GM23338 (cell line): Measurements from ENCODE around the gene RSBN1L. TPM values are rescaled to one million over a fixed set of nuclear protein-coding genes. Genes with fewer than 3 reads are reported as not detected.

ENCODE experiments used
- ATAC-seq: fragments of 200-7000 bp; cut with Tn5 transposase; 3 replicates; pipeline ENCODE4 v1.9.1; 2020
- DNase-seq: peaks from one replicate; pipeline ENCODE4 v3.0.0-alpha.2; 2015; ENCODE audit warnings: low spot score
- H2AFZ ChIP-seq: fragments of 200-600 bp; sonication (generic); 2 replicates; pipeline ENCODE4 v1.8.0; 2016; ENCODE audit warnings: antibody characterized with exemption, mild to moderate bottlenecking, moderate library complexity
- H3F3A ChIP-seq: fragments of 200-600 bp; sonication (generic); replicated peaks from 2 replicates; pipeline ENCODE4 v1.8.0; 2017; ENCODE audit warnings: antibody characterized with exemption, mixed run types, low read depth
- H3K27ac ChIP-seq: fragments of 200-600 bp; sonication (generic); 2 replicates; pipeline ENCODE4 v1.6.1; 2016; ENCODE audit warnings: low read depth
- H3K27me3 ChIP-seq: fragments of 200-600 bp; sonication (generic); 2 replicates; pipeline ENCODE4 v1.8.0; 2016; ENCODE audit warnings: mild to moderate bottlenecking, mixed run types, moderate library complexity; ENCODE audit not compliant: insufficient read depth
- H3K36me3 ChIP-seq: fragments of 200-600 bp; sonication (generic); 2 replicates; pipeline ENCODE4 v1.8.0; 2016; ENCODE audit warnings: mild to moderate bottlenecking; ENCODE audit not compliant: insufficient read depth
- H3K4me1 ChIP-seq: fragments of 200-600 bp; sonication (generic); 2 replicates; pipeline ENCODE4 v1.8.0; 2016; ENCODE audit warnings: mild to moderate bottlenecking, moderate library complexity; ENCODE audit not compliant: insufficient read depth
- H3K4me2 ChIP-seq: fragments of 200-600 bp; sonication (generic); 2 replicates; pipeline ENCODE4 v1.7.1; 2017; ENCODE audit warnings: mixed run types
- H3K4me3 ChIP-seq: fragments of 200-600 bp; sonication (generic); 2 replicates; pipeline ENCODE4 v1.6.1; 2016; ENCODE audit warnings: mixed run types
- H3K79me2 ChIP-seq: fragments of 200-600 bp; sonication (generic); replicated peaks from 2 replicates; pipeline ENCODE4 v1.8.0; 2017; ENCODE audit warnings: mild to moderate bottlenecking; ENCODE audit not compliant: insufficient read depth
- H3K9me2 ChIP-seq: fragments of 200-600 bp; sonication (generic); 2 replicates; pipeline ENCODE4 v1.8.0; 2017; ENCODE audit not compliant: insufficient read depth
- H4K20me1 ChIP-seq: fragments of 200-600 bp; sonication (generic); replicated peaks from 2 replicates; pipeline ENCODE4 v1.8.0; 2017; ENCODE audit warnings: mild to moderate bottlenecking; ENCODE audit not compliant: insufficient read depth
- H3K27ac Mint-ChIP-seq: 2 replicates; pipeline ENCODE4 v1.8.0; 2020; ENCODE audit warnings: inconsistent platforms, mild to moderate bottlenecking, moderate library complexity, mixed read lengths
- H3K27me3 Mint-ChIP-seq: 3 replicates; pipeline ENCODE4 v1.8.0; 2022; ENCODE audit warnings: low read depth, mild to moderate bottlenecking, moderate library complexity, mixed read lengths, inconsistent platforms; ENCODE audit not compliant: insufficient read depth, poor library complexity
- H3K36me3 Mint-ChIP-seq: 3 replicates; pipeline ENCODE4 v1.8.0; 2021; ENCODE audit warnings: low read depth, mild to moderate bottlenecking, inconsistent platforms, moderate library complexity, mixed read lengths
- H3K4me1 Mint-ChIP-seq: 3 replicates; pipeline ENCODE4 v1.8.0; 2020; ENCODE audit warnings: mild to moderate bottlenecking, inconsistent platforms, mixed read lengths
- H3K4me3 Mint-ChIP-seq: 3 replicates; pipeline ENCODE4 v1.8.0; 2021; ENCODE audit warnings: moderate library complexity, mild to moderate bottlenecking, inconsistent platforms, mixed read lengths
- H3K9me3 Mint-ChIP-seq: 3 replicates; pipeline ENCODE4 v1.8.0; 2020; ENCODE audit warnings: moderate library complexity, mild to moderate bottlenecking, inconsistent platforms, mixed read lengths
- CREB1 ChIP-seq: fragments of 250-450 bp; sonication (Bioruptor Pico); IDR thresholded peaks from 2 replicates; pipeline ENCODE4 v1.5.0; 2020; ENCODE audit warnings: low read depth, mild to moderate bottlenecking, moderate library complexity
- EZH2 ChIP-seq: fragments of 200-600 bp; sonication (generic); IDR thresholded peaks from one replicate; pipeline ENCODE4 v1.8.0; 2017; ENCODE audit warnings: antibody characterized with exemption, mild to moderate bottlenecking, low read depth; ENCODE audit not compliant: unreplicated experiment
- EZH2phosphoT487 ChIP-seq: fragments of 200-600 bp; sonication (generic); IDR thresholded peaks from one replicate; pipeline ENCODE4 v1.8.1; 2018; ENCODE audit warnings: antibody characterized with exemption; ENCODE audit not compliant: unreplicated experiment
- JUNB ChIP-seq: IDR thresholded peaks from one replicate; pipeline ENCODE4 v1.6.1; 2016; ENCODE audit warnings: antibody characterized with exemption; ENCODE audit not compliant: unreplicated experiment
- NANOG ChIP-seq: IDR thresholded peaks from 2 replicates; pipeline ENCODE4 v1.6.1; 2016; ENCODE audit warnings: antibody characterized with exemption, borderline replicate concordance
- POLR2AphosphoS5 ChIP-seq: IDR thresholded peaks from 2 replicates; pipeline ENCODE4 v1.6.1; 2016; ENCODE audit warnings: antibody characterized with exemption, low read depth
- ZNF114 ChIP-seq: fragments of 250-450 bp; sonication (Bioruptor Pico); IDR thresholded peaks from 2 replicates; pipeline ENCODE4 v1.5.0; 2020; ENCODE audit warnings: mild to moderate bottlenecking, moderate library complexity
- ZNF331 ChIP-seq: fragments of 250-450 bp; sonication (Bioruptor Pico); IDR thresholded peaks from 2 replicates; pipeline ENCODE4 v1.5.0; 2020; ENCODE audit warnings: low read depth, mild to moderate bottlenecking, moderate library complexity
- polyA plus RNA-seq: library from polyadenylated mRNA; unstranded; fragments of >200 nt; fragmentation: Nextera tagmentation; extraction: Ambion mirVana; gene quantifications from 2 replicates; pipeline ENCODE4 v1.2.1, GENCODE V29; 2016
- total RNA-seq: library from RNA; depleted of rRNA; stranded (reverse); fragments of >200 nt; shearing (Covaris generic); gene quantifications from 2 replicates; pipeline ENCODE4 v1.2.3, GENCODE V29; 2014
- TF ChIP-seq, protein P1 (sequence below): IDR thresholded peaks from one replicate; pipeline ENCODE4 v1.6.1; 2018; ENCODE audit warnings: antibody characterized with exemption; ENCODE audit not compliant: unreplicated experiment
- TF ChIP-seq, protein P2 (sequence below): fragments of 250-450 bp; sonication (Bioruptor Pico); IDR thresholded peaks from 2 replicates; pipeline ENCODE4 v1.5.0; 2020; ENCODE audit warnings: mild to moderate bottlenecking, moderate library complexity
- TF ChIP-seq, protein P3 (sequence below), 2 experiments: fragments of 200-600 bp in 1 of 2; sonication (generic) in 1 of 2; conservative IDR thresholded peaks; 2 replicates each; pipeline versions ENCODE4 v1.5.1 to v1.6.1; 2016 to 2017; ENCODE audit warnings: antibody characterized with exemption in 2 of 2, low read depth in 2 of 2, mild to moderate bottlenecking in 2 of 2, moderate library complexity in 1 of 2

Gene RSBN1L
- total and polyA plus RNA-seq, 2 experiments from 2014 or later: 9.7 to 19.7 TPM

DNA sequence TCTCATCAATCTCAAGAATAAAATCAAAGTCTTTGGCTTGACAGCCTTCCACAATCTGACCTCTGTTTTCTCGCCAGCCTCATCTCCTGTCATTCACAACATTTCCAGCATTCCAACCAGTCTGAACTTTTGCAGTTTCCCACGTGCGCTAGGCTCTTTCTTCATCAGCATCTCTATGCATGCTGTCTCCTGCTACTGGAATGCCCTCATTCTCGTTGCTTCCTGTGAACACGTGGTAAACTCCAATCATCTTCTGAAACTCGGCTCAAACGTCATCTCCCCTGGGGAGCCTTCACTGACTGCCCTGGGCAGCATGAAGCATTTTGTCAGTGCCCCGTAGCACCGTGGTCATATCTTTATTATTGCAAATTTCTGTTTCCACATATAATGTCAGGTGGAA is 12.2 kb upstream of the RSBN1L start:
- Histone ChIP-seq H2AFZ (no peak overlapping the region), H3K27ac (peak overlapping the region; percentile 64), H3K79me2 (peaks cover 32% of the 10 kb centered on the region), H4K20me1 (0 out of 2 replicates have a peak, but pooled peaks cover 3% of the 10 kb centered on the region), H3K4me2 (peak overlapping the region; percentile 40; the same call in 1 of the 2 replicates), H3K4me1 (peaks cover 17% of the 10 kb centered on the region), H3K9me2 (no peaks in the 10 kb centered on the region), H3K36me3 (no peaks in the 10 kb centered on the region), H3K4me3 (no peak overlapping the region), H3K27me3 (no peaks in the 10 kb centered on the region), H3F3A (no peaks in the 10 kb centered on the region)
- Mint-ChIP-seq H3K27me3 (no peaks in the 10 kb centered on the region), H3K4me3 (no peak overlapping the region; the same call in 2 of the 3 replicates), H3K36me3 (peaks cover 26% of the 10 kb centered on the region), H3K4me1 (peaks cover 33% of the 10 kb centered on the region), H3K27ac (peak overlapping the region; percentile 21), H3K9me3 (no peaks in the 10 kb centered on the region)
- peak; percentile 70 for TF ChIP-seq CREB1
- no peak for TF ChIP-seq POLR2AphosphoS5
- DNase-seq (peak; percentile 87), ATAC-seq (peak; percentile 78)

DNA sequence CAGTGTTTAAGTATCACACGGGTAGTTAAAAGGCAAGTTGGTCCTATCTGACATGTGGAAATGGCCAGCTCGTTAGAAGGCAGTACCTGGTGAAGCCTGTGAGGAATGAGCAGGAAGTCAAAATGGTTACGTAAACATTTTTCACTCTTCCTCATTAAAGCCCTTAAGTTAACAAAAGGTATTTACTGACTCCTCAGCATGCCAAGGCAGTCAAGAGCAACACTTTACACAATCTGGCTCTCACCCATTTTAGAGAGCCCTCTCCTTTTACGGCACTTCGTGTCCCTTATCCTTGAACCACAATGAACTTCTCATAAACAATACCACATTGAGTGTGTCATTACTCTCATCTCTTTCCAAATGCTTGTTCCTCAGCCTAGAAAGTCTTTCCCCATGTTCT is 11.0 kb upstream of the RSBN1L start:
- peak; percentile 40 for ATAC-seq
- no peak overlapping the region; the same call in 2 of the 3 replicates for H3K4me3 Mint-ChIP-seq
- TF ChIP-seq JUNB (no peak), ZNF114 (no peak), POLR2AphosphoS5 (no peak), NANOG (no peak), EZH2 (no peak), ZNF331 (CRISPR knock-in tag) (no peak), CREB1 (no peak), EZH2phosphoT487 (no peak)
- TF ChIP-seq, protein P1, sequence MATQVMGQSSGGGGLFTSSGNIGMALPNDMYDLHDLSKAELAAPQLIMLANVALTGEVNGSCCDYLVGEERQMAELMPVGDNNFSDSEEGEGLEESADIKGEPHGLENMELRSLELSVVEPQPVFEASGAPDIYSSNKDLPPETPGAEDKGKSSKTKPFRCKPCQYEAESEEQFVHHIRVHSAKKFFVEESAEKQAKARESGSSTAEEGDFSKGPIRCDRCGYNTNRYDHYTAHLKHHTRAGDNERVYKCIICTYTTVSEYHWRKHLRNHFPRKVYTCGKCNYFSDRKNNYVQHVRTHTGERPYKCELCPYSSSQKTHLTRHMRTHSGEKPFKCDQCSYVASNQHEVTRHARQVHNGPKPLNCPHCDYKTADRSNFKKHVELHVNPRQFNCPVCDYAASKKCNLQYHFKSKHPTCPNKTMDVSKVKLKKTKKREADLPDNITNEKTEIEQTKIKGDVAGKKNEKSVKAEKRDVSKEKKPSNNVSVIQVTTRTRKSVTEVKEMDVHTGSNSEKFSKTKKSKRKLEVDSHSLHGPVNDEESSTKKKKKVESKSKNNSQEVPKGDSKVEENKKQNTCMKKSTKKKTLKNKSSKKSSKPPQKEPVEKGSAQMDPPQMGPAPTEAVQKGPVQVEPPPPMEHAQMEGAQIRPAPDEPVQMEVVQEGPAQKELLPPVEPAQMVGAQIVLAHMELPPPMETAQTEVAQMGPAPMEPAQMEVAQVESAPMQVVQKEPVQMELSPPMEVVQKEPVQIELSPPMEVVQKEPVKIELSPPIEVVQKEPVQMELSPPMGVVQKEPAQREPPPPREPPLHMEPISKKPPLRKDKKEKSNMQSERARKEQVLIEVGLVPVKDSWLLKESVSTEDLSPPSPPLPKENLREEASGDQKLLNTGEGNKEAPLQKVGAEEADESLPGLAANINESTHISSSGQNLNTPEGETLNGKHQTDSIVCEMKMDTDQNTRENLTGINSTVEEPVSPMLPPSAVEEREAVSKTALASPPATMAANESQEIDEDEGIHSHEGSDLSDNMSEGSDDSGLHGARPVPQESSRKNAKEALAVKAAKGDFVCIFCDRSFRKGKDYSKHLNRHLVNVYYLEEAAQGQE: no peak
- TF ChIP-seq, protein P2, sequence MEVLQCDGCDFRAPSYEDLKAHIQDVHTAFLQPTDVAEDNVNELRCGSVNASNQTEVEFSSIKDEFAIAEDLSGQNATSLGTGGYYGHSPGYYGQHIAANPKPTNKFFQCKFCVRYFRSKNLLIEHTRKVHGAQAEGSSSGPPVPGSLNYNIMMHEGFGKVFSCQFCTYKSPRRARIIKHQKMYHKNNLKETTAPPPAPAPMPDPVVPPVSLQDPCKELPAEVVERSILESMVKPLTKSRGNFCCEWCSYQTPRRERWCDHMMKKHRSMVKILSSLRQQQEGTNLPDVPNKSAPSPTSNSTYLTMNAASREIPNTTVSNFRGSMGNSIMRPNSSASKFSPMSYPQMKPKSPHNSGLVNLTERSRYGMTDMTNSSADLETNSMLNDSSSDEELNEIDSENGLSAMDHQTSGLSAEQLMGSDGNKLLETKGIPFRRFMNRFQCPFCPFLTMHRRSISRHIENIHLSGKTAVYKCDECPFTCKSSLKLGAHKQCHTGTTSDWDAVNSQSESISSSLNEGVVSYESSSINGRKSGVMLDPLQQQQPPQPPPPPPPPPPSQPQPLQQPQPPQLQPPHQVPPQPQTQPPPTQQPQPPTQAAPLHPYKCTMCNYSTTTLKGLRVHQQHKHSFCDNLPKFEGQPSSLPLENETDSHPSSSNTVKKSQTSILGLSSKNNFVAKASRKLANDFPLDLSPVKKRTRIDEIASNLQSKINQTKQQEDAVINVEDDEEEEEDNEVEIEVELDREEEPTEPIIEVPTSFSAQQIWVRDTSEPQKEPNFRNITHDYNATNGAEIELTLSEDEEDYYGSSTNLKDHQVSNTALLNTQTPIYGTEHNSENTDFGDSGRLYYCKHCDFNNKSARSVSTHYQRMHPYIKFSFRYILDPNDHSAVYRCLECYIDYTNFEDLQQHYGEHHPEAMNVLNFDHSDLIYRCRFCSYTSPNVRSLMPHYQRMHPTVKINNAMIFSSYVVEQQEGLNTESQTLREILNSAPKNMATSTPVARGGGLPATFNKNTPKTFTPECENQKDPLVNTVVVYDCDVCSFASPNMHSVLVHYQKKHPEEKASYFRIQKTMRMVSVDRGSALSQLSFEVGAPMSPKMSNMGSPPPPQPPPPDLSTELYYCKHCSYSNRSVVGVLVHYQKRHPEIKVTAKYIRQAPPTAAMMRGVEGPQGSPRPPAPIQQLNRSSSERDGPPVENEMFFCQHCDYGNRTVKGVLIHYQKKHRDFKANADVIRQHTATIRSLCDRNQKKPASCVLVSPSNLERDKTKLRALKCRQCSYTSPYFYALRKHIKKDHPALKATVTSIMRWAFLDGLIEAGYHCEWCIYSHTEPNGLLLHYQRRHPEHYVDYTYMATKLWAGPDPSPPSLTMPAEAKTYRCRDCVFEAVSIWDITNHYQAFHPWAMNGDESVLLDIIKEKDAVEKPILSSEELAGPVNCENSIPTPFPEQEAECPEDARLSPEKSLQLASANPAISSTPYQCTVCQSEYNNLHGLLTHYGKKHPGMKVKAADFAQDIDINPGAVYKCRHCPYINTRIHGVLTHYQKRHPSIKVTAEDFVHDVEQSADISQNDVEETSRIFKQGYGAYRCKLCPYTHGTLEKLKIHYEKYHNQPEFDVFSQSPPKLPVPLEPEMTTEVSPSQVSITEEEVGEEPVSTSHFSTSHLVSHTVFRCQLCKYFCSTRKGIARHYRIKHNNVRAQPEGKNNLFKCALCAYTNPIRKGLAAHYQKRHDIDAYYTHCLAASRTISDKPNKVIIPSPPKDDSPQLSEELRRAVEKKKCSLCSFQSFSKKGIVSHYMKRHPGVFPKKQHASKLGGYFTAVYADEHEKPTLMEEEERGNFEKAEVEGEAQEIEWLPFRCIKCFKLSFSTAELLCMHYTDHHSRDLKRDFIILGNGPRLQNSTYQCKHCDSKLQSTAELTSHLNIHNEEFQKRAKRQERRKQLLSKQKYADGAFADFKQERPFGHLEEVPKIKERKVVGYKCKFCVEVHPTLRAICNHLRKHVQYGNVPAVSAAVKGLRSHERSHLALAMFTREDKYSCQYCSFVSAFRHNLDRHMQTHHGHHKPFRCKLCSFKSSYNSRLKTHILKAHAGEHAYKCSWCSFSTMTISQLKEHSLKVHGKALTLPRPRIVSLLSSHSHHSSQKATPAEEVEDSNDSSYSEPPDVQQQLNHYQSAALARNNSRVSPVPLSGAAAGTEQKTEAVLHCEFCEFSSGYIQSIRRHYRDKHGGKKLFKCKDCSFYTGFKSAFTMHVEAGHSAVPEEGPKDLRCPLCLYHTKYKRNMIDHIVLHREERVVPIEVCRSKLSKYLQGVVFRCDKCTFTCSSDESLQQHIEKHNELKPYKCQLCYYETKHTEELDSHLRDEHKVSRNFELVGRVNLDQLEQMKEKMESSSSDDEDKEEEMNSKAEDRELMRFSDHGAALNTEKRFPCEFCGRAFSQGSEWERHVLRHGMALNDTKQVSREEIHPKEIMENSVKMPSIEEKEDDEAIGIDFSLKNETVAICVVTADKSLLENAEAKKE (CRISPR knock-in tag): no peak
- TF ChIP-seq, protein P3, sequence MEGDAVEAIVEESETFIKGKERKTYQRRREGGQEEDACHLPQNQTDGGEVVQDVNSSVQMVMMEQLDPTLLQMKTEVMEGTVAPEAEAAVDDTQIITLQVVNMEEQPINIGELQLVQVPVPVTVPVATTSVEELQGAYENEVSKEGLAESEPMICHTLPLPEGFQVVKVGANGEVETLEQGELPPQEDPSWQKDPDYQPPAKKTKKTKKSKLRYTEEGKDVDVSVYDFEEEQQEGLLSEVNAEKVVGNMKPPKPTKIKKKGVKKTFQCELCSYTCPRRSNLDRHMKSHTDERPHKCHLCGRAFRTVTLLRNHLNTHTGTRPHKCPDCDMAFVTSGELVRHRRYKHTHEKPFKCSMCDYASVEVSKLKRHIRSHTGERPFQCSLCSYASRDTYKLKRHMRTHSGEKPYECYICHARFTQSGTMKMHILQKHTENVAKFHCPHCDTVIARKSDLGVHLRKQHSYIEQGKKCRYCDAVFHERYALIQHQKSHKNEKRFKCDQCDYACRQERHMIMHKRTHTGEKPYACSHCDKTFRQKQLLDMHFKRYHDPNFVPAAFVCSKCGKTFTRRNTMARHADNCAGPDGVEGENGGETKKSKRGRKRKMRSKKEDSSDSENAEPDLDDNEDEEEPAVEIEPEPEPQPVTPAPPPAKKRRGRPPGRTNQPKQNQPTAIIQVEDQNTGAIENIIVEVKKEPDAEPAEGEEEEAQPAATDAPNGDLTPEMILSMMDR (conservative IDR thresholded peaks at IDR 0.05; ENCODE audit: low read depth in 2 of 2): no peak

More for the DNA sequence above, 11.0 kb upstream of the RSBN1L start:
- DNase-seq: peak; percentile 61
- Mint-ChIP-seq H3K4me1 (peaks cover 30% of the 10 kb centered on the region), H3K27me3 (no peaks in the 10 kb centered on the region), H3K9me3 (no peaks in the 10 kb centered on the region), H3K27ac (peak overlapping the region; percentile 89), H3K36me3 (peaks cover 36% of the 10 kb centered on the region; the same call in 2 of the 3 replicates)
- peak overlapping the region; percentile 64 for H3K27ac ChIP-seq
- H2AFZ ChIP-seq: no peak overlapping the region
- no peaks in the 10 kb centered on the region for H3K27me3 ChIP-seq
- H3K79me2 ChIP-seq: peaks cover 43% of the 10 kb centered on the region
- no peaks in the 10 kb centered on the region for H3F3A ChIP-seq
- peak overlapping the region; percentile 40 for H3K4me2 ChIP-seq
- H3K4me3 ChIP-seq: no peak overlapping the region
- peaks cover 17% of the 10 kb centered on the region for H3K4me1 ChIP-seq
- peaks cover 9% of the 10 kb centered on the region; the same call in 1 of the 2 replicates for H4K20me1 ChIP-seq
- H3K36me3 ChIP-seq: no peaks in the 10 kb centered on the region
- no peaks in the 10 kb centered on the region for H3K9me2 ChIP-seq
